Fibroblast of skin of right quadriceps (primary cell): ENCODE data around the gene ZNF598.

ENCODE experiments used
- DNase-seq: peaks from one replicate; pipeline ENCODE4 v3.0.0-alpha.2; 2013

ZNF598 gene

DNA sequence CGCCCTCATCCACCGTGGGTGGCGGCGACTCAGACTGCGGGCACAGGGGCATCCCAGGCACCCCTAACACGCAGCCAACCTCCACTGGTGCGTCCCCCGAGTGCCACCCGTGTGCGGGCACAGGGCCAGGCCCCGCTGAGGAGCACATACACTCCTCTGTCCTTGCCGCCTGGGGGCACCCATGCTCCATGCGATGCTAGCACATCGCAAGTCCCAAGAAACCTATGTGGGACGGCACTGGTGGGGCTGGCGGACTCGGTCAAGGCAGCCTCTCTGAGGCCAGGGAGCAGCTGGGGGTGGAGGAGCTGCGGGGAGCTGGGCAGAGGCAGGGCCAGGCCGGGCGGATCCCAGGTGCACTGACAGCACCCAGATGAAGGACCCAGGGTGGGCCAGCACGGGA lies 4.0 kb downstream of the ZNF598 start:
- DNase-seq = no peak

DNA sequence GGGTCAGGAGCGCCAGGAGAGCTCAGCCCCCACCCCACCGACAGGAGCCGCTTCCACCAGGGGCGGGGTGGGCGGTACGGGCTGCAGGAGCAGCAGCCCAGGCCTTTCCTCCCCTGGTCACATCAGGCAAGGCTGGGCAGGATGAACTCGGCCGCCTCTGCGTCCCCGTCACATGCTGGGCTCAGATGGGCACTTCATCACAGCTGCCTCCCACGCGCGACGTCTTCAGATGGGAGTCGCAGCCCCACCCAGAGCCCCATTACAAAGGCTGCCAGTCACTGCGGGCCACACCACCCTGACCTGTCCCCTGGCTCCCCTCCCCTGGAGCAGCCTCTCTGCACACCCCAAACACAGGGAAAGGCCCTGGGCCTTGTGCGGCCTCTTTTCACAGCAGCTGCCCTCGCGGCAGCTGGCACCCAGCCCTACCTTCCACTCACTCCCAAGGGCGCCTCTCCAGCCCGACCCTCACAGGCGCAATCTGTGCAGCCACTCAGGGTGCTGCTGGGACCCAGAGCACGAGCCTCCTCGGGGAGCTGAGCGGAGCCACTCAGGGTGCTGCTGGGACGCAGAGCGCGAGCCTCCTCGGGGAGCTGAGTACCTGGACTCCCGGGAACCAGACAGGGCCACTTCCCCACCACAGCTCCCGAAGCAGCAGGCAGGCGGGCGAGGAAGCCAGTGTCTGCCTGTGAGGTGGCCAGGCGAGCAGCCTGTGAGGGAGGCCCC lies 4.7 kb downstream of the ZNF598 start:
- DNase-seq = no peak

DNA sequence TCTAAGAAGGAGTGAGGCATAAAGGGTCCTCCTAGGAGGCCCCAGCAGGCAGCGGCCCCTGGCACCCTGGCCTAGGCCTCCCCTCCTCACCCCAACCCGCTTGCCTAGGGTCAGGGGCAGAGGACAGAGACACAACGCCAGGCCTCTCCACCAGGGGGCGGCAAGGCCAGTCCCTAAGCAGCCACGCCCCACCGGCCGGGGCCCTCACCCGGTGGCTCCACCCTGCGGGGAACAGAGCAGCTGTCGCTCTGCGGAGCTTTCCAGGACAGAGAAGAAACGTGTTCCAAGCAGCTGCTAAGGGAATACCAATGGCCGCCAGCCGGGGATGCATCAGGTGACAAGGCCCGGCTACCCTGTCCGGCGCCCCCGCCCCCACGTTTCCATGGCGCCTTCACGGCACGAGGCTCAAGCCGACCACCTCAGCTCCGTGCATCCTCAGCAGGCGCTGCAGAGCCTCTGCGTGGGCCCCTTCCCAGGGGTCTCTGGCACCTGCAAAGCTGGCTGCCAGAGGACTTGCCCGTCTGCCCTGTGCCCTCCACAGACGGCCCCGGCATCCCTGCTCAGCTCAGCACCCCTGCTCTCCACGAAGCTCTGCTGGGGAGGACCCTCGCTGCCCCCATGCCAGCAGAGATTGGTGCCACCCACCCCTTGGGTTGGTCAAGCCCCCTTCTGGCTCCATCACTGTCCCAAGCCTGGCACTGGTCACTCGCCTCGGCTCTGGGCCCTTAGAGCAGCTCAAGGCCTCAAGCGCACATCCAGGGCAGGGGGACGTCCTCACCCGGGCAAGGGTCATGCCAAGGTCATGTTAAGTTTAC lies 5.6 kb downstream of the ZNF598 start:
- DNase-seq = peak; percentile 77

DNA sequence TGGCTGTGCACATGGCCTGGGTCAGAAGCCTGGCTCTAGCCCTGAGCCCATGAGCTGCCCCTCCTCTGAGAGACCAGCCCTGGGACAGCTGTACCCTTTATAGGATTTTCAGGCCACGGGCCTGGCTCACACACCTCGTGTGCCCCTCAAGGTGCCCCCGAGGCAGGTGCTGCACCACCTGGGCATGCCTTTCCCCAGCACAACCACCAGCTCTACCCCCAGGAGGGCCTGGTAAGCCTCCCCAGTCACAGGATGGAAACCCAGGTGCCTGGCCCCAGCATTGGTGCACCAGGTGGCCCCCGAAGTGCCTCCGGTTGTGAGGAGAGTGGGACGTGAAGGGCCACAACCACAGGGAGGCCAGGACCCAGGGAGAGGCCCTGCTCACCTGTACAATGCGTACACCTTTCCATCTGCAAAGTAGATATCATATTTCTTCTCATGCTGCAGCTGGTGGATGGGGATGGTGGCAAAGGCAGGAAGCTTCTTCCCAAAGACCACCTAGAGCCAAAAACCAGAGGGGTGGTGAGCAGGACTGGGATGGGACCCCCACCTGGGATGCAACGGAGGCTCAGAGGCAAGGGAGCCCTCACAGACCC lies 6.3 kb downstream of the ZNF598 start:
- DNase-seq = no peak

DNA sequence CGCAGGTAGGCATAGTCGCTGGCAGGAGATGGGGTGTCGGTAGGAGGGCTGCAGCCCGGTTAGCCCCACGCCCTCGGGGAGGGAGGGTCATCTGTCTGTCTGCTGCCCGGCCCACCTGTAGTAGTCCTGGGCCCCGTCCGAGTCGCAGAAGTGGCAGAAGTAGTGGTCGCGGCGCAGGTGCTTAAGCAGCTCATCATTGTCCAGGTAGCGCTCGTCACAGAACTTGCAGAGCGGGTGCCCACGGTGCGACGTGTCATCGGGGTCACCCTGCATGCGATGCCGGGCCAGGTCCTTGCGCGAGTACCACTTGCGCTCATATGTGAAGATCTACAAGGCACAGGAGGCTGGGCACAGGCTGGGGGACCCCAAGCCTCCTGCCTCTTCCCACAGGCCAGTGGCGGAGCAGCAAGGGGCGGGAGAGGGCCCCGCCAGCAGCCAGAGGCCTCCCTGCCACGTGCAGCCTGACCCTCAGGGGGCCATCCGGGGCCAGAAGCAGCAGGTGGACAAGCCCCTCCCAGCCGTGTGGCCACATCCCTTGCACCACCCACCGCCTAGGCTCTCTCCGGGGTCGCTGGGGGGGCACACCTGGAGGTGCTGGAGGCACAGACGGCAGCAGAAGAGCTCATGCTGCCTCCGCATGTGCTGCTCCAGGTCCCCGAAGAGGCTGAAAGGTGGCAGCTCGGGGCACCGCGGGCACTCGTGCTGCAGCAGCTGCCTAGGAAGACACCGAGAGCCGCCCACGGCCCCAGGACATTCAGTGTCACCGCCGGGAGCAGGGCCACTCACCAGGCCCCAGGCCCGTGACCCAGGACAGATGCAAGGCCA lies 7.0 kb downstream of the ZNF598 start:
- no peak for DNase-seq

DNA sequence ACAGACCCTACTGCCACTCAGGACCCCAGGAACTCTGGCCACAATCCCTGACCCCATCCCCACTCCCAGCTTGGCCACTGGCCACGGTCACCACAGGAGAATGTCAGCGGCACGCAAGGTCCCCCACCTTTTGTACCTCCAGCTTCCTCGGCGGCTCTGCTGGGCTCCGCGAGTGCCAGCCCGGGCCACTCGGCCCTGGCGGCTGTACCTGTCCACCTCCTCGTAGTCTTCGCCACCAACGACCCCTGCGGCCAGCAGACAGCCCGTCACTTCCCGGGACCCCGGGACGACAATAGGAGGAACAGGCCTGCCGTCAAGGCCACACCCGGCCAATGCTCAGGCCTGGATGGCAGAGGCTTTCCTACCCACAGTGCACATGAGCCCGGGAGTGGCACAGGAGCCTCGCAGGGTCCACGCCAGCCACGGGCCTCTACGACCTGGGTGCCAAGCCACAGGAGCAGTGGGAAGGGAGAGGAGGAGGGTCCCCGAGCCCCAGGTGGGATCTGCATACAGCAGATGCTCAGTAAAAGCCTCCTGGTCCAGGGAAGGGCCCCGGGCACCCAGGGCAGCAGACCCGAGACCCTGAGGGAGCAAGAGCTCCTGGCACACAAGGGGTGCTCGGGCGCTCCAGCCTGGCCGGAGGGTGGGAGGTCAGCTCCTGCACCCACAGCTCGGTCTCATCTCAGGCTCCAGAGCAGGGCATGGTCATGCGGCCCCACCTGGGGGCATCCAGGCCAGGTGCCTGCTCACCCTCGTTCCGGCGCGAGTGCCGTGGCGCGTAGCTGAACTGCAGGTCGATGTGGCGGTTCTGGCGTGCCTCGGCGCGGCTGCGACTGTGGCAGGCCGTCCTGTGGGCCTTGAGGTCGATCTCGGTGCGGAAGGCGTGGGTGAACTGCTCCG lies 7.9 kb downstream of the ZNF598 start:
- no peak for DNase-seq

DNA sequence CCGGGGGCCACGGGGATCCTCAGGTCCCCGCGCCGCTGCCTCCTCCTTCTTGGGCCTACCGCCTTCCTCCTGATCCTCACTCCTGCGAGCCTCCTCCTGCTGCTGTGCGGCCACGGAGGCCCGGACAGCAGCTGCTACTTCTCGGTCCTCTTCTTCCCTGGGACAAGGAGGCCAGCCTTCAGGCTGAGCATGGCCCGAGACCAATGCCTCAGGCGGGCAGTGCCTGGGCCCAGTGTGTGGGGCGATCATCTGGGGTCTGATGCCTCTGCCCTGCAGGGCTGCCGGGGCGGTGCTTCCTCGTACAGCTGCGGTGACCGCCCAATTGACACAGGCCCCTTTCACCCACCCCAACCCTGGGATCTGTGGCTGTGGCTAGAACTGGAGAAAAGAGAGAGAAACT lies 8.6 kb downstream of the ZNF598 start:
- no peak for DNase-seq

DNA sequence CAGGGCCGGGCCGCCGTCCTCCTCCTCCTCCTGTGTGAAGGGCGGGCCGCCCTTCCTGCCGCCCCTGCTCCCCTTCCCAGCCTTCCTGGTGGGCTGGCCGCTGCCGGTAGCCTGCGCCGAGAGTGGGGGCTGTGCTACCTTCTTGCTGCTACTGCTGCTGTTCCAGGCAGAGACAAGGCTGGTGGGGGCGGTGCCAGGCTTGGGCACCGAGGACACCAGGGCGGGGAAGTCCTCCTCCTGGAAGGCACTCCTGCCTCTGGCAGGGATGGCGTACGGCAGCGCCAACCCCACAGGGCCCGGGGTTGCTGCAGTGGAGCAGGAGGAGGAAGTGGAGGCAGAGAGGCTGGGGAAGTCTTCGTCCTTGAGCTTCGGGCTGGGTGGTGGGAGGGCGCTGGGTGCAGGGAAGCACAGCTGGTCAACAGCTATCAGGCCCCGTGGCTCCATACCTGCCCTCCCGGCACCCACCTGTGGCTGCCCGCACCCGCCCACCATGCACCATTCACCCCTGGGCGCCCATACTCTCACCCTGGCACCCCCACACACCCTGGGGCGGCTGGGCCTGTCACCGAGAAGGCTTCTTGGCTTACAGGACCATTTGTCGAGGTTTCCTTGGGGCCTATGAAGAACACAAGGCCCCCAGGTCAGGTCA lies 9.6 kb downstream of the ZNF598 start:
- DNase-seq = no peak

DNA sequence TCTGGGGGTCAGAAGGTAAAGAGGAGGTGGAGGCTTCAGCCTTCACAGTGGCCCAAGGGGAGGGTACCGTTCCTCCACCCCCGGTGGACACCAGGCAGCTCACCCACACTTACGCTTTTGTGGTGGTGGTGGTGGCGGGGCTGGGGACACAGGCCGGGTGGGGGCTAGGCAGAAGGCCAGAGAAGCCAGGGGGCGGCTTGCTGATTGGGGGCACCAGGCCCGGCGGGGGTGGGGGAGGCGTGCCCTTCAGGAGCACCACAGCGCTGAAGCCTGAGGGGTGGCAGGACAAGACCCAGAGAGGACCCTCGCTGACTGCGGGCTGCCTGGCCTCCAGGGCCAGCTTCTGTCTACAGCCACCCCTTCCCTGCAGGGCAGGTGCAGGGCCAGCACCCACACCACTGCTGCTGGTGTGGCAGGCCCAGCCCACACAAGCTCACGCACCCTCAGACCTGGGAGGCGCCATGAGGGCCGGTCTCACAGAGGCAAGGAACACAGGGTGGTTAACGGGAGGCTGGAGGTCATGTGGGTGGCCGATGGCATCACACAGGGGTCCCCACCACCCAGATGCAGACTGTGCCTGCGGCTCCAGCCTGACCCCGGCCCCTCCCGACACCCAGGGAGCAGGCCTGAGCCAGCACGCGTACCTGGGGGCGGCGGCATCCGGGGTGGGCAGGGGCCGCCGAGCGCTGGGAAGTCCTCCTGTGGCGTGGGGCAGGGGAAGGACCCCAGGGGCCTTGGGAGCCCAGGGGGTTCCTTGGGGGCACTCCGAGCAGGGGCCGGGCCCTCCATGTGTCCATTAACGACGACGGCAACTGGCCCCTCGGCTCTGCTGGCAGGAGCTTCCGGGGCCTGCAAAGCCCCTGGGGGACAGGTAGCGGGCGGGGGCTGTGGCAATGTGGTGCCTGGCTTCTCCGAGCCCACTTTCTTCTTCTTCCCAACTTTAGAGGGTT lies 10.5 kb downstream of the ZNF598 start:
- no peak for DNase-seq

DNA sequence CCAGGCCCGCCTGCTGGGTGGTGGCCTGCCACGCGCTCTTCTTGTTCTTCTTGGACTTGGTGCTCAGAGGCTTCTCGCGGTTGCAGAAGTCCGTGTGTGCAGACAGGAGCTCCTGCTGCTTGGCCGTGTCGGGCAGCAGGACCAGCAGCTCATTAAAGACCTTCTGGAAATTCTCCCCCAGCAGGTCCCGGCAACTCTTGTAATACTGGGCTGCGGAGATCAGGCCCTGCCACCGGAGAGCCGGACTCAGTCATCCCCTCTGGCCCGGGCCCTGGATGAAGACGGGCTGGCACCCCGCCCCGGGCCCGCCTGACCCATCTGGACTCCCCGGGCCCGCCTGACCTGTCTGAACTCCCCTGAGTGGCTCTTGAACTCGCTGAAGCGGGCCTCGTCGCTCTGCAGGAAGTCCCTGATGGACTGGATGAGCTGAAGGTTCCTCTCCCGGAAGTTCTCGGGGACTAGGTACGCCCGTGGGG lies 11.2 kb downstream of the ZNF598 start:
- DNase-seq = no peak

DNA sequence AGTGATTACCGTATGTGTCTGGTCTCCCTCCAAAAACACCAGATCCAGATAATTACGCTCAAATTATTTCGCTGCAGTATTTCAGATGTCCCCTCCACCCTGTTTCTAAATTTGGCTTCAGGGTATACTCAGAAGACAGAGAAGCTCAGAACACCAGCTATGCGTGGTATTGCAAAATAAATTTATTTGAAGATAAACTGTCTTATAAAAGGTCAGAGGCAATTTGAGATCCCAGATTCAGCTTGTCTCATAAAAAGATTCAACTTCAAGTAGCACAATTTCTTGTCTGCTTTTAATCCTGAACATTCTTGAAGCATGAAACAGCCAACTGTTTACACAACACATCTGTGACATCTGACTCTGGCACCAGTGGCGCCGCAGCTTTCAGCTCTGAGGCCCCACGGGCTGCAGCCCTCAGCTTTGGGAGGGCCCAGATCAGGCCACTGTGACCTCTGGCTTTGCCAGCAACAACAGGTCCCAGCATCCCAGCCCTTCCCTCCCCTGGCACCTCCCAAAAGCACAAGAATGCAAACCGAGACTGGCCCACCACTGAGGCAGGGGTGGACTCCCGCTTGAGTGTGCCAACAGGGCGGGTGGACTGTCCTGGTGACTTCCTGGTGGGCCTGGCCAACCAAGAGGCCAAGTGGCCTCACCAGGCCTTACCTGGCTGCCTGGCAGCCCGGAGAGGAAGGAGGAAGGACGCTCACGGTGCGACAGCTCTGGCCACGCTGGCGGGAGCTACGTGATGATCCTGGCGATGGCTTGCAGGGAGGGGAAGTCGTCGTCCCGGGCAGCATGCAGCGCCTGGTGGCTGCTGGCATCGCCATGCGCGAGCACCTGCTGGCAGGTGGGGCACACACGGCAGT lies 11.9 kb downstream of the ZNF598 start:
- DNase-seq = no peak

DNA sequence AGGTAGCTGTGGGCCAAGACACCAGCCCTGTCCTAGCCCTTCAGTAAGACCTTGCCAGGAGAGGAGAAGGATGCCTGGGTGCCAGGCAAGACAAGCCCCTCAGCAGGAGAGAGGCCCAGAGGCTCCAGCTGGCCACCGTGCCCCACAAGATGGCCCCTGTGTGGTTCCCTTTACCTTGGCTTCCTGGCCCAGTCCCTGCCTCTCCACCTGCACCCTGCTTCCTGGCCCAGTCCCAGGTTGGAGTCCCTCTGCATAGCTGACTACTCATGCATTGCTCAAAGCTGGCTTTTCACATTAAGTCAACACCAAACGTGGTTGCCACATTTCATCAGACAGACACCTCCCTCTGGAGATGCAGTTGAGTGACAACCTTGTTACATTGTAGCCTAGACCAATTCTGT lies 15.9 kb downstream of the ZNF598 start:
- DNase-seq = no peak

DNA sequence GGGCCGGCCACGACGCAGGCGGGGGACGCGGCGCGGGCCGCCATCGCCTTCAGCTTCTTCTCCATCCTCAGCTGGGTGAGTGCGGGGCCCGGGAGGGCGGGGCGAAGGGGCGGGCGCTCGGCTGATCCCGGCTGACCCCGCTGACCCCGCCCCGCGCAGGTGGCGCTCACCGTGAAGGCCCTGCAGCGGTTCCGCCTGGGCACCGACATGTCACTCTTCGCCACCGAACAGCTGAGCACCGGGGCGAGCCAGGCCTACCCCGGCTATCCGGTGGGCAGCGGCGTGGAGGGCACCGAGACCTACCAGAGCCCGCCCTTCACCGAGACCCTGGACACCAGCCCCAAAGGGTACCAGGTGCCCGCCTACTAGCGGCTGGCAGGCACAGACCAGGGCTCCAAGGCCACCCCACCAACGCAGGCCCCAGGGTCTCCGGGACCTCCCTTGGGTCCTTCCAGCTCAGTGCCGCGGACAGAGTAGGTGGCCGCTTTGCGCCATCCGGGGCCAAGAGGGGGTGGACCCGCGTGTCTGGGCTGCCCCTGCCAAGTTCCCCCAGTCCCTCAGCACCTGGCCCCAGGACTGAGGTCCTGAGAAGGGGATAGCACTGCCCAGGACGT lies 16.8 kb downstream of the ZNF598 start:
- no peak for DNase-seq

DNA sequence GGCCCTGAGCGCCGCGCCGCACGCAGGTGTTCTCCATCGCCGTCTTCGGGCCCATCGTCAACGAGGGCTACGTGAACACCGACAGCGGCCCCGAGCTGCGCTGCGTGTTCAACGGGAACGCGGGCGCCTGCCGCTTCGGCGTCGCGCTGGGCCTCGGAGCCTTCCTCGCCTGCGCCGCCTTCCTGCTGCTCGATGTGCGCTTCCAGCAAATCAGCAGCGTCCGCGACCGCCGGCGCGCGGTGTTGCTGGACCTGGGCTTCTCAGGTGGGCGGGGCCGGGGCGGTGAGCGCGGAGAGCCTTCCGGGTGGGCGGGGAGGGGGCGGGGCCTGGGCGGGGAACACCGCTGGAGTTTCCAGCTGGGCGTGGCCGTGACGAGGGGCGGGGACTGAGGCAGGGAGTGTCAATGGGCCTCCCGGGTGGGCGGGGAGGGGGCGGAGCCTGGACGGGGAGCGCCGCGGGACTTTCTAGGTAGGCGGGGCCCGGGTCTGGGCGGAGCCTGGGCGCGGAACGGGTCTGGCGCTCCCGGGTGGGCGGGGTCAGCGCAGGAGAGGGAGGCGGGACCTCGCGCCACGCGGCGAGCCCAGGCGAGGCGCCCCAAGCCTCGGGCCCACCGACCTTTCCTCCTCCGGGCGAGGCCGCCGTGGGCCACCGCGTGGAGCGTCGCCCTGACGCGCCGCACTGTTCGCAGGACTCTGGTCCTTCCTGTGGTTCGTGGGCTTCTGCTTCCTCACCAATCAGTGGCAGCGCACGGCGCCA lies 17.5 kb downstream of the ZNF598 start:
- peak; percentile 92 for DNase-seq

DNA sequence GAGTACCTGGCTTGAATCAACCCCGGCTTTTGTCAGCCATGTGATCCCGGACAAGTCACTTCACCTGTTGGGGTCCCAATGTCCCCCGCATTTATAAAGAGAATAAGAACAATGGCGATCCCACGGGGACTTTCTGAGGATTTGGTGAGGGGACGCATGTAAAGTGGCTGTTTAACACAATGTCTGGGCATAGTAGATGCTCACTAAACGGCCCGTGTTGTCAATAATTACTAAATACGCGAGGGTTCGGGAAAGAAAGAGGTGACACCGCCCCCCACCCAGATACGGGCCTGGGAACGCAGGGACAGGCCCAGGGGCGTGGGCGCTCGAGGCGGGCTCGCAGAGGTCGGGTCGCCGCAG lies 18.1 kb downstream of the ZNF598 start:
- DNase-seq = no peak

DNA sequence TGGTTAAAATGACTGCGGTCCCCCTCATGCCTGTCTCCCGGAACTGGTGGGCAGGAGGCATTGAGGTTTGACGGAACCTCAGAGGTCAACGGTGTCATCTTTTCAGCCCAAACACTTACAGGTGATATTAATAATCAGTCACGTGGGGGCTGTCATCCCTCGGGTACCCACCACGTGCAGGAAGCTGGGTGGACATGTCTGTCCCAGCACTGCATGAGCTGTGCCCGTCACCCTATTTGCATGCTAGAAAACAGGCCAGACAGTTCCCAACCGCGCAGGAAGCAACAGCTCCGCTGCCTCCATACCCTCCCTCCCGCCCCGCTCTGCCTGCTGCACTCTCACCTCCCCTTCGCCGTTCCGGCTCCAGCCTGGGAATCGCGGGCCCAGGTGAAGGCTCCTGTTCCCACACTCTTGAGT lies 18.5 kb downstream of the ZNF598 start:
- DNase-seq = no peak

DNA sequence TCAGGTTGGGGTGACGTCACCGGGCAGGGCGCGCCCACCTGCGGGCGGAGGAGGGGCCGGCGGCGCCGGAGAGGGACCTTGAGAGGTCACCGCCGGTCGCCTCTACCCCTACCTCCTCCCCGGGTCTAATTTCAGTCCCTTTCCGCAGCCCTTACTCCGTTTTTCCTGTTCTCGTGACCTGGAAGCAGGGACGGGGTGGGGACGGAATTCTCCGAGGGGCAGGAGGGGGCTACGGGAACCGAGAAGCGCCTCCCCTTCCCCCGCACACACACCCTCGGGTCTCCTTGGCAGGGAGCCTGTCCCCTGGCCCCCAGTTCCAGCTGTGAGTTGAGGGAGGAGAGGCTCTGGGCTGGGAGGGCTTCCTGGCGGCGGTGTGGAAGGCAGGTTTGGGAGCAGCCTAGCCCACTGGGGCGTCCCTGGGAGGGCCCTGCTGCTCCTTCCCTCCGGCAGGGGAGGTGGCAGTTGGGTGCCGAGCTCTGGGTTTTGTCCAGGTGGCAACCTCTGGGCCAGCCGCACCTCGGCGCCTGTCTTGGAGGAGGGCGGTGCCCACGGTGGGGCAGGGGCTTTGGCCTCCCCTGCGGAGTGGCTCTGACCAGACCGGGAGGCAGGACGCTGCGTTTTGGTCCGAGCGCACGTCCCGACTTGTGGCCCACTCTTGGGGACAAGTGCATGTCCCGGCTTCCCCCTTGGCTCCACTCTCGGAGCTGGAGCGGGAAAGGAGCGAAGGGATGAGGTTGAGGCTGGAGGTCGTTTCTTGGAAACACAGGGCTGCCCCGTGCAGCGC lies 19.1 kb downstream of the ZNF598 start:
- DNase-seq = no peak

DNA sequence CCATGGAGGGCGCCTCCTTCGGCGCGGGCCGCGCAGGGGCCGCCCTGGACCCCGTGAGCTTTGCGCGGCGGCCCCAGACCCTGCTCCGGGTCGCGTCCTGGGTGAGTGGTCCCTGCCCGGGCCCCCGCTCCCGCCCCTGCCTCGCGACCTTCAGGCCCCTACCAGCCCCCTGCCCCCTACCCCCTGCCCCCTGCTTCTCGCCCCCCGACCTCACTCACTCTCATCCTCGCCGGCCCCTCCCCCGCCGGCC lies 19.6 kb downstream of the ZNF598 start:
- DNase-seq = no peak
